H1 (cell line): ENCODE data around the gene GLUD1.

Experiments used
- EP300 ChIP-seq, 2 experiments: IDR thresholded peaks; 1 replicate in 1 of 2; 2 replicates in 1 of 2; pipeline ENCODE4 v1.6.1; 2011 to 2012; ENCODE audit warnings: low read depth in 2 of 2, low read length in 2 of 2, mild to moderate bottlenecking in 2 of 2, borderline replicate concordance in 1 of 2, inconsistent platforms in 1 of 2, moderate library complexity in 1 of 2
- RAD21 ChIP-seq, 2 experiments: IDR thresholded peaks in 1 of 2; conservative IDR thresholded peaks in 1 of 2; 2 replicates each; pipeline ENCODE4 v1.6.1; 2011; ENCODE audit warnings: low read depth in 2 of 2, low read length in 2 of 2, improper control_type of control experiment in 1 of 2, inconsistent platforms in 1 of 2, mild to moderate bottlenecking in 1 of 2, moderate library complexity in 1 of 2
- SIN3A ChIP-seq, 2 experiments: IDR thresholded peaks in 1 of 2; conservative IDR thresholded peaks in 1 of 2; 2 replicates each; pipeline ENCODE4 v1.6.1; 2011 to 2012; ENCODE audit warnings: low read length in 2 of 2, improper control_type of control experiment in 1 of 2, low read depth in 1 of 2, mild to moderate bottlenecking in 1 of 2
- SP2 ChIP-seq: IDR thresholded peaks from 2 replicates; pipeline ENCODE4 v1.6.1; 2012; ENCODE audit warnings: mild to moderate bottlenecking, low read length, inconsistent platforms
- YY1 ChIP-seq: IDR thresholded peaks from 2 replicates; pipeline ENCODE4 v1.6.1; 2011; ENCODE audit warnings: low read depth, mild to moderate bottlenecking, low read length
- TF ChIP-seq, protein P1 (sequence below), 3 experiments: IDR thresholded peaks; 1 replicate in 2 of 3; 2 replicates in 1 of 3; pipeline versions ENCODE4 v1.5.1 to v1.6.1; 2011; ENCODE audit warnings: low read length in 3 of 3, mild to moderate bottlenecking in 3 of 3, inconsistent platforms in 2 of 3, low read depth in 1 of 3, moderate library complexity in 1 of 3; ENCODE audit not compliant: insufficient read depth in 1 of 3; ENCODE audit errors: control extremely low read depth in 1 of 3

DNA sequence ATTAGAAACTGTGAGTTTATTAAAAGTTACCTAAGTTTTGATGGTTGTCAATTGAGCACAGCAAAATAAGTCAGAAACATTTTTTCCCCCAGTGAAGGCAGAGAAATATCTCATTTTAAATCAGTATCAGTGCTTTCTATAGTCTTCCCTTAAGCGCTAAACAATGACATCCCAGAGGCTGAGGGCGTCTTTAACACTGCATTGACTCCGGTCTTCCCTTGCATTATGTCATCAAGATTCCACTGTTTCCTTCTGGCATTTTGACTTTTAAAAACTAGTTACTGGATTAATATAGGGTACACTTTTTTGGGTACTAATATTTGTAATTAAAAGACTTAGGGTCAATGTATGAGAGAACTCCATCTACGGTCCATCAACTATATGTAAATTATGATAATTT is 3.9 kb downstream of the GLUD1 start:
- TF ChIP-seq SIN3A (conservative IDR thresholded peaks at IDR 0.05 in 1 of 2, IDR thresholded peaks at IDR 0.05 in 1 of 2; ENCODE audit: low read depth in 1 of 2, low read length in 2 of 2) (no peak), RAD21 (IDR thresholded peaks at IDR 0.05 in 1 of 2, conservative IDR thresholded peaks at IDR 0.05 in 1 of 2; ENCODE audit: low read depth in 2 of 2, low read length in 2 of 2) (no peak), YY1 (no peak), SP2 (no peak), EP300 (IDR thresholded peaks at IDR 0.05; ENCODE audit: borderline replicate concordance in 1 of 2, low read depth in 2 of 2, low read length in 2 of 2) (no peak)
- TF ChIP-seq, protein P1, sequence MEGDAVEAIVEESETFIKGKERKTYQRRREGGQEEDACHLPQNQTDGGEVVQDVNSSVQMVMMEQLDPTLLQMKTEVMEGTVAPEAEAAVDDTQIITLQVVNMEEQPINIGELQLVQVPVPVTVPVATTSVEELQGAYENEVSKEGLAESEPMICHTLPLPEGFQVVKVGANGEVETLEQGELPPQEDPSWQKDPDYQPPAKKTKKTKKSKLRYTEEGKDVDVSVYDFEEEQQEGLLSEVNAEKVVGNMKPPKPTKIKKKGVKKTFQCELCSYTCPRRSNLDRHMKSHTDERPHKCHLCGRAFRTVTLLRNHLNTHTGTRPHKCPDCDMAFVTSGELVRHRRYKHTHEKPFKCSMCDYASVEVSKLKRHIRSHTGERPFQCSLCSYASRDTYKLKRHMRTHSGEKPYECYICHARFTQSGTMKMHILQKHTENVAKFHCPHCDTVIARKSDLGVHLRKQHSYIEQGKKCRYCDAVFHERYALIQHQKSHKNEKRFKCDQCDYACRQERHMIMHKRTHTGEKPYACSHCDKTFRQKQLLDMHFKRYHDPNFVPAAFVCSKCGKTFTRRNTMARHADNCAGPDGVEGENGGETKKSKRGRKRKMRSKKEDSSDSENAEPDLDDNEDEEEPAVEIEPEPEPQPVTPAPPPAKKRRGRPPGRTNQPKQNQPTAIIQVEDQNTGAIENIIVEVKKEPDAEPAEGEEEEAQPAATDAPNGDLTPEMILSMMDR (IDR thresholded peaks at IDR 0.05; ENCODE audit: control extremely low read depth in 1 of 3, insufficient read depth in 1 of 3, low read depth in 1 of 3, low read length in 3 of 3) = no peak
